NCI-H1417 treated with DMSO at 0.1 percent for 48 hours (cell line): ENCODE results near the gene KCNH6.

Source experiments
- DNase-seq: peaks from one replicate; lab custom pipeline; 2025; lab: John Stamatoyannopoulos, UW

The KCNH6 gene

DNA sequence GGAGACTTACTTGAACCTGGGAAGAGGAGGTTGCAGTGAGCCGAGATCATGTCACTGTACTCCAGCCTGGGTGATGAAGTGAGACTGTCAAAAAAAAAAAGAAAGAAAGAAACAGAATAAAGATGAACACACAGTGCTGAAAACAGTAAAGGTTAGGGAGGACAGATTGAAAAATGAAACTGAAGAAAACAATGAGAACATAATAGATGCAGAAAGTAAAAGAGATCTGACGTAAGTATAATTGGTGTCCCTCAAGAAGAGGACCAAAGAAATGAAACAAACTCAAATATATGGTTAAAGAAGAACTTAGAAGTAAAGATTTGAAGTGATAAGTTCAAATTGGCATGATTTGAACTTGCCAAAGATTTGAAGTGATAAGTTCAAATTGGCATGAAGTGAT lies 34.3 kb downstream of the KCNH6 start:
- DNase-seq: no peak

DNA sequence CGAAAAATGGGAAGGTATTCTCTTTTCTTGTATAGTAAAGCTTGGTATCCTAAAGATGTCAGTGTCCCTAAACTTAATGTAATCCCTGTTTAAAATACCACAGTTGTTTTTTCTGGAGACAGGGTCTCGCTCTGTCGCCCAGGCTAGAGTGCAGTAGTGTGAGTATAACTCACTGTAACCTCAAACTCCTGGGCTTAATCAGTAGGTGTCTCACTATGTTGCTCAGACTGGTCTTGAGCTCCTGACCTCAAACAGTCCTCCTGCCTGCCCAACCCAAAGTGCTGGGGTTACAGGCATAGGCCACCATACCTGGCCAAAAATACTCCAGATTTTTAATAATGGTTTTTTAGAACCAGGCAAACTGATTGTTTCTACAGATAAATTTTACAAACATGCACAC lies 35.3 kb downstream of the KCNH6 start:
- DNase-seq: no peak

DNA sequence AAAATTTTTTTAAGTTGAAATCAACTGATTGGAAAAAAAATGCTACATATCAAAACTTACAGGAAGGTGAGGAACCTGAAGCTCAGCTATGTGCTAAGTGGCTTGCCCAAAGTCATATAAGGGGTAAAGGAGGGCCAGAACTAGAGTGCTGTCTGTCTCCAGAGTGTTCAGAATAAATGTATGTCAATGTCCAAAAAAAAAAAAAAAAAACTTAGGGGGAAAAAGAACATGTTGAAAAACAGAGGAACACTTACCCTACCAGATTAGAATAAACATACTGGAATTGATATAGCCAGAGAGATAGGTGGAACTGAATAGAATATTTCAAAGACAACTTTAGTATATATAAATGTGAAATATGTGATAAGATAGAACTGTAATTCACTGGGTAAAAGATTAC lies 38.7 kb downstream of the KCNH6 start:
- no peak for DNase-seq

DNA sequence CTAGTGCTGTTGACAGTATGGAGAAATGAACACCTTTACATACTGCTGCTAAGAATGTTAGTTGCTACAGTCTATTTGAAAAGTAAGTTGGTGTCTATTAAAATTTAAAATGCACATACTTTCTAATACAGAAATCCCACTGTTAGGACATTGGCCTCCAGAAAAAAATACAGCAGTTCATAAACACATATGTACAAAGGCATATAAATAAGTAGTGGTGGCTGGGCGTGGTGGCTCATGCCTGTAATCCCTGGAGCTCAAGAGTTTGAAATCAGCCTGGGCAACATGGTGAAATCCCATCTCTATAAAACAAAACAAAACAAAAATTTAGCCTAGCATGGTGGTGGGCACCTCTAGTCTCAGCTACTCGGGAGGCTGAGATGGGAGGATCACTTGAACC lies 40.2 kb downstream of the KCNH6 start:
- no peak for DNase-seq

DNA sequence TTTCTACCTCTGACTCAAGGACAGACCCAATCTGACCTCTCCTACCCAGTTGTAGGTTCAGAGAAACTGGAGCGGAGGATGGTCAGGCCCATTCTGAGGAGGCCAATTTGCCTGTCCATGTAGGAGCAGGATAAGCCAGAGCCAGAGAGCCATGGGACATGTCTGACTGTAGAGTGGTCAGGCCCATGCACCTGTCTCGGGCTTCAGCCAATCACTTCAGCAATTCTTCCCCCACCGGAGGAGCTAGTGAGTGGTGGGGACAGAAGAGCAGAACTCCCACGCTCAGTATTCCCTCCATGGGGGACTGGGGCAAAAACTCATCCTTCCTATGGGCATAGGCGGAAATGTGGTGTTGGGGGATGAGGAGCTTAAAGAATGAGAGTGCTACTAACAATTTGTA lies 41.4 kb downstream of the KCNH6 start:
- no peak for DNase-seq

DNA sequence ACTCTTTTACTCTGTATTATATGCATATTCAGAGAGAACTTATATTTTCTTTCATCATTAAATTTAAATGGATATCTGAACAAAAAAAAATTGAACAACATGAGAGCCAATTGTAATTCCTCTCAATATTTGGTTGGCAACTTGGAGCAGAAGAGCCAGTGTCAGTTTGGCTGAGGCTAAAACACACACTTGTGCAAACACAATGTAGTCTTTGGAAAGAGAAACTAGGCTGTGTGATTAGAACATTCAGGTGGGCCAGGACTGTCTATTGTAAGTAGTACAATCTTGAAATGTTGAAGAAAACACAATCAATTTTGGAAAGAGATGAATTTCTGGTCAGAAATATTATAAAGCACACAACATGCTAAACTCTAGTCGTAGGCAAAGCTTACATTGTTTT lies 44.1 kb downstream of the KCNH6 start:
- no peak for DNase-seq

DNA sequence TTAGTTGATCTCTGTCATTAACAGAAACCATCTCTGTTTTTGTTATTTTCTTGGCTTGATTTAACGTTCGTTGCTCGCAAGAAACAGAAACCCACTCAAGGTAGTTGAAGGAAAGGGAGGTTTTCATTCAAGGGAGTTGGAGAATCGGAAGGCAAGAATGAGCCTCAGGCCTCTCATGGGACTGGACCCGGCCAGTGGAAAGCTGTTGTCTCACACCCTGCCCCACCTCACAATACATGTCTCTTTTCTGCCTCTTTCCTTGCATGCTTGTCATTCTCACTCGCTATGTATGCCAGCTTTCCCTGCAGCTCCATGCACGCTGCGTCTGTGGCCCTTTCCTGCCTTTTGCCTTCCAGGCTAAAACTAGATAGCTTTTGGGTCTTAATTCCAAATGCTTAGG lies 45.4 kb downstream of the KCNH6 start:
- DNase-seq: no peak

DNA sequence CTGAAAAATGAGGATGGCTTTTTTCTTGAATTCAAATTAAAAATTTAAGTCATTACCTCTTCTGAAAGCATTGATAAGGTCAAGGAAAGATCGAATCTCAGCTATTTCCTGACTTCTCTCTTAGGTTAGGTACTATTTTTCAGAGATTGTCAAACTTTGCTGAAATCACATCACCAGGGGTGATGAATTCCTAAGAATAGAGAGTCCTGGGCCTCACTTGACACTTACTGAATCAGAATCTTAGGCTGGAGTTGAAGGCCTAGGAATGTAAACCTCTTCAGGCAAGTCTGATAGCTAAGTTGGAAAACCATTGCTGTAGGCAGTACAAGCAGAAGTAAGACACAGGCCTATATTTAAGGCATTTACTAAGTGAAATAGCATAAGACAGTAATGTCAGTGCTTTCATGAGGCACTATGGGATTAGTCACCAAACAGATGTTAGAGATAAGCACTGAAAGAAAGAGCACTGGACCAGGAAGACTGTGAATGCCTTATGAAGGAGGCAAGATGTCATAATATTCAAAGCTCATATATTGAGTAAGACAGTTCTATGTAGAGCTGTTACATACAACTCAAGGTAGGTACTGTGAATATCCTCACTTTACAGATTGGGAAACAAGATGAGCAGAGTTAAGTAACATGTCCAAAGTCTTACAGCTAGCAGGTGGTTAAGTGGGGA lies 48.6 kb downstream of the KCNH6 start:
- DNase-seq: no peak

DNA sequence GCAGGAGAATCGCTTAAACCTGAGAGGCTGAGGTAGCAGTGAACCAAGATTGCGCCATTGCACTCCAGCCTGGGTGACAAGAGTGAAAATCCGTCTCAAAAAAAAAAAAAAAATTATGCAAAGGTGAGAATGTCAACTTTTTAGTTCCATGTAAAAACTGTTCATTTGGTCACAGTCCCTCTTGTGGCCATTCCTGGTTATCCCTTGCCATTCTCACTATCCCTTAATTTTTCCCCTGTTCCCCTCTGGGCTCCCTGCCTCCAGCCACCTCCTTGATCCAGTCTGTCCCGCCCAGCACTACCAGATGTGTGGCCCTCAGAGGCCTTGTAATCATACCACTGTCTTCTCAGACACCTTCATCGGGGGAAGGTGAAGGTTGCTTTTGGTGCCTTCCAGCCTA lies 50.5 kb downstream of the KCNH6 start:
- no peak for DNase-seq

DNA sequence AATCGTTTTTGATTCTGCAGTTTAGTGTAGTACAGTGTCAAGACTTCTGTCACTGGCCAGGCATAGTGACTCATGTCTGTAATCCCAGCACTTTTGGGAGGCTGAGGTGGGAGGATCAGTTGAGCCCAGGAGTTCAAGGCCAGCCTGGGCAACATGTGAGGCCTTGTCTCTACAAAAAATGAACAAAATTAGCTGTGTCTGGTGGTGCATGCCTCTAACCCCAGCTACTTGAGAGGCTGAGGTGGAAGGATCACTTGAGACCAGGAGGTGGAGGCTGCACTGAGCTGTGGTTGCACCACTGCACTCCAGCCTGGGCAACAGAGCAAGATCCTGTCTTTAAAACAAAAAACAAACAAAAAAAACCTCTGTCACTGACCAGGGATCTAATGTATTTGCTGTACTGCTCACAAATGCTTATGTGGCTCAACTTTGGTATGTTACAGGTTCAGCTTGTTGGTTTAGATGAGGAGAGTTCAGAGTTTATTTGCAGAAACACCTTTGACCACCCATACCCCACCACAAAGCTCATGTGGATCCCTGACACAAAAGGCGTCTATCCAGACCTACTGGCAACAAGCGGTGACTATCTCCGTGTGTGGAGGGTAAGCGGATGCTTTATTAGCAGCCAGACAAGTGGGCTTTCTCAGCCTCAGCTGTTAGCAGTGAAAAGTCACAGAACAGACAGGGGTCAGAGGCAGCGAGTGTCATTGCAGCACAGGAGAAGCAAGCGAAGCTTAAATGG lies 55.0 kb downstream of the KCNH6 start:
- DNase-seq: no peak

DNA sequence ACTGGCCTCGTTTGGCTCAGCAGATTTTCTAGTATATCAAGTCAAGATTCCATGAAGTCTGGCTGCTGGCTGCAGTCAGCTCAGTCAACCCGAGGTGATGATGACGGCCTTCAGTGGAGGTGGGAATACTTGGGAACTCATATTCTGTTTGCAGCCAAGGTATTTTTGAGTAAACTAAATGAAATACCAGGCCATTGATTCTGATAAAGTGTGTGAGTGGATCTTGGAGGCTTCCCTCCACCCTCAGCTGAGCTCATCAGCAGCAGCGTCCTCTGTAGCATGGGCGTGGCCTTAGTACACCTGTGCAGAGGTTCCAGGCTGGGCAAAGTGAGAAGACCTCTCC lies 55.6 kb downstream of the KCNH6 start:
- no peak for DNase-seq

DNA sequence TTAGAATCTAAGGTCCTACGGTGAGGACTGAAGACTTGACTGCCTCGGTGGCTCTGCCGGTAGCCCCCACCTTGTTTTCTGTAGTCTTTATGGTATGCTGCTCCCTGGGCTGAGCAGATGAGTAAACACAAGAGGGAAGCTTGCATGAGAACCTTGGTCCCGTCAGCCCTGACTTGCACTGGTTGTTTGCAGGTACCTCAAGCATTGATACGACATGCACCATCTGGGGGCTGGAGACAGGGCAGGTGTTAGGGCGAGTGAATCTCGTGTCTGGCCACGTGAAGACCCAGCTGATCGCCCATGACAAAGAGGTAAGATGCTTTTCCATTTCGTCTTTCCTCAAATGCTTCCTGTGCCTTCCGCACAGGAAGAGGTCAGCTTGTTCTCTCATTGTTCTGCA lies 56.5 kb downstream of the KCNH6 start:
- DNase-seq: no peak

DNA sequence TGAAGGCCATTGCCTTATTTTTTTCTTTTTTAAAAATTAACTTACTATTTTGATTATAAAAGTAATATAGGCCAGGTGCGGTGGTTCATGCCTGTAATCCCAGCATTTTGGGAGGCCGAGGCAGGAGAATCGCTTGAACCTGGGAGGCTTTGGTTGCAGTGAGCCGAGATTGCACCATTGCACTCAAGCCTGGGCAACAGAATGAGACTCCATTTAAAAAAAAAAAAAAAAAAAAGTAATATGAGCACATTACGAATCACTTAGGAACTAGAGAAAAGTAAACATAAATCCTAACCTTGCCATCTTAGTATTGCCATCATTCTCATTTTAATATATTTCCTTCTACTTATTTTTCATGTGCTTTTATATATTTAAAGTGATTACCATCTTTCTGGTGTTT lies 64.6 kb downstream of the KCNH6 start:
- DNase-seq: no peak

DNA sequence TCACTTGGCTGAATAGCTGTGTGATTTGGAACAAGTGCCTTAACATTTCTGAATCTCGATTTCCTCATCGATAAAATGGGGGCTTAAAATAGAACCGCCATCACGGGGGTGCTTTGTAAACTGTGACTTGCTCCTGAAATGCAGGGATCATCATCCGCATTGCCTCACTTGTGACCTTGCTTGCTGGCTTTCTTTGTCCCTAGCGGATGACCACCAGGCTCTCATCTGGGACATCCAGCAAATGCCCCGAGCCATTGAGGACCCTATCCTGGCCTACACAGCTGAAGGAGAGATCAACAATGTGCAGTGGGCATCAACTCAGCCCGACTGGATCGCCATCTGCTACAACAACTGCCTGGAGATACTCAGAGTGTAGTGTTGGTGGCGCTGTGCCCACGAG lies 65.6 kb downstream of the KCNH6 start:
- no peak for DNase-seq

DNA sequence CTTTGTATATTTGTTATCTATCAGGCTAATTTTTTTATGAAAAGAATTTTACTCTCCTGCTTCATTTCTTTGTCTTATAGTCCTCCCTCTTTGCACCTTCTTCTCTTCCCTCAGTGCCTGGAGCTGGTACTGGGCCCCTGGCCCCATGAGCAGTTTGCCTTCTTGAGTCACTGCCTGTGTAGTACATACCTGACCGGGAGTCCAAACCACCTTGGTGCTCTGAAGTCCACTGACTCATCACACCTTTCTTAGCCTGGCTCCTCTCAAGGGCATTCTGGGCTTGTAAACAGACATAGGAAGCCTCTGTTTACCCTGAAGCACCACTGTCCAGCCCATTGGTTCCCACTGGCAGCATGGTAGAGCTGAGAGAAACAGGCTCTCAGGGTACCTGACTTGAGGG lies 66.5 kb downstream of the KCNH6 start:
- no peak for DNase-seq

DNA sequence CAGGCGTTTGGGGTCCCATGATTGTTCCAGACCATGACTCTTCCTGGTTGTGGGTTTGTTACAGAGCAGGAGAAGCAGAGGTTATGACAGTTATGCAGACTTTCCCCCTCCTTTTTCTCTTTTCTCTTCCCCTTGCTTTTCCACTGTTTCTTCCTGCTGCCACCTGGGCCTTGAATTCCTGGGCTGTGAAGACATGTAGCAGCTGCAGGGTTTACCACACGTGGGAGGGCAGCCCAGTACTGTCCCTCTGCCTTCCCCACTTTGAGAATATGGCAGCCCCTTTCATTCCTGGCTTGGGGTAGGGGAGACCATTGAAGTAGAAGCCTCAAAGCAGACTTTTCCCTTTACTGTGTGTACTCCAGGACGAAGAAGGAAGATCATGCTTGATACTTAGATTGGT lies 69.6 kb downstream of the KCNH6 start:
- DNase-seq: no peak

DNA sequence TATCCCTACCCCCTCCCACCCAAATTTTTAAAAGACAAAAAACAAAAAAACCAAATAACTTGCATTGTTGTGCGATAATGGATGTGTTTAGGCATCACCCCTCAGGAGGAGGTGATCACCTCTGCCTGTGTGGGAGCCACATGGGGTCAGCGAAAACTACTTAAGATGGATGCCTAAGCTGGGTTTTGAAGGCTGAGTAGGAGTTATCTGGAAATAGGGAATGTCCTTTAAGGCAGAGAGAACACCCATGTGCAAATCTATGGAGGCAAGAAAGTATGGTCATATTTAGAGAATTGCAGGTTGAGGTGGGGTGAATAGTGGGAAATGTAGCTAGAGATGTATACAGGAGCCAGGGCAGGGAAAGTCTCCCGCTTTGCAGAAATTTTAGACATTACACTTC lies 72.0 kb downstream of the KCNH6 start:
- no peak for DNase-seq
